Measurements from ENCODE around the gene ACSL6.
"Not testable (repeated sequence)": the region's sequence is repeated elsewhere in the genome, so short reads cannot be mapped to it uniquely, and the experiment has no call there.

ACSL6 gene

GRCh38 chr5:131939690-131940345 lies 71.6 kb downstream of the ACSL6 start:
- no peaks in the 10 kb centered on the region for H3K36me3 ChIP-seq (ENCODE audit: control insufficient read depth, low read depth, low read length)
- no peaks in the 10 kb centered on the region for H3K9me3 ChIP-seq (ENCODE audit: control insufficient read depth, low read depth, low read length)
- H3K27me3 ChIP-seq (ENCODE audit: control insufficient read depth, insufficient read depth, low read length), result no peaks in the 10 kb centered on the region
- no peak overlapping the region for H3K27ac ChIP-seq (ENCODE audit: low read length)
- H3K4me1 ChIP-seq (ENCODE audit: control insufficient read depth, low read depth, low read length), result no peaks in the 10 kb centered on the region
- no peak overlapping the region for H3K9ac ChIP-seq (ENCODE audit: low read length)
- H3K4me3 ChIP-seq (ENCODE audit: low read length), result no peak overlapping the region

GRCh38 chr5:131932235-131932634 lies 79.2 kb downstream of the ACSL6 start:
- Histone ChIP-seq H3K36me3 (ENCODE audit: control insufficient read depth, low read depth, low read length) (no peaks in the 10 kb centered on the region), H3K27me3 (ENCODE audit: control insufficient read depth, insufficient read depth, low read length) (no peaks in the 10 kb centered on the region), H3K4me3 (ENCODE audit: low read length) (peak overlapping the region; percentile 21), H3K9ac (ENCODE audit: low read length) (no peak overlapping the region), H3K27ac (ENCODE audit: low read length) (no peak overlapping the region), H3K4me1 (ENCODE audit: control insufficient read depth, low read depth, low read length) (peaks cover 10% of the 10 kb centered on the region), H3K9me3 (ENCODE audit: control insufficient read depth, low read depth, low read length) (peaks cover 2% of the 10 kb centered on the region)

GRCh38 chr5:131928957-131929356 lies 82.5 kb downstream of the ACSL6 start:
- Histone ChIP-seq H3K27me3 (ENCODE audit: control insufficient read depth, insufficient read depth, low read length) (no peaks in the 10 kb centered on the region), H3K4me3 (ENCODE audit: low read length) (no peak overlapping the region), H3K9me3 (ENCODE audit: control insufficient read depth, low read depth, low read length) (peaks cover 10% of the 10 kb centered on the region), H3K9ac (ENCODE audit: low read length) (no peak overlapping the region), H3K4me1 (ENCODE audit: control insufficient read depth, low read depth, low read length) (peaks cover 10% of the 10 kb centered on the region), H3K36me3 (ENCODE audit: control insufficient read depth, low read depth, low read length) (no peaks in the 10 kb centered on the region), H3K27ac (ENCODE audit: low read length) (no peak overlapping the region)

GRCh38 chr5:131926168-131926567 lies 85.3 kb downstream of the ACSL6 start:
- H3K9ac ChIP-seq (ENCODE audit: low read length), result no peak overlapping the region
- no peak overlapping the region for H3K4me3 ChIP-seq (ENCODE audit: low read length)
- no peaks in the 10 kb centered on the region for H3K36me3 ChIP-seq (ENCODE audit: control insufficient read depth, low read depth, low read length)
- H3K27me3 ChIP-seq (ENCODE audit: control insufficient read depth, insufficient read depth, low read length), result no peaks in the 10 kb centered on the region
- no peaks in the 10 kb centered on the region for H3K4me1 ChIP-seq (ENCODE audit: control insufficient read depth, low read depth, low read length)
- H3K27ac ChIP-seq (ENCODE audit: low read length), result no peak overlapping the region
- peaks cover 13% of the 10 kb centered on the region for H3K9me3 ChIP-seq (ENCODE audit: control insufficient read depth, low read depth, low read length)

- Histone ChIP-seq H3K36me3 (ENCODE audit: control insufficient read depth, low read depth, low read length) (no peaks in the 10 kb centered on the region), H3K9me3 (ENCODE audit: control insufficient read depth, low read depth, low read length) (no peaks in the 10 kb centered on the region), H3K9ac (ENCODE audit: low read length) (no peak overlapping the region), H3K4me1 (ENCODE audit: control insufficient read depth, low read depth, low read length) (no peaks in the 10 kb centered on the region), H3K27ac (ENCODE audit: low read length) (no peak overlapping the region), H3K4me3 (ENCODE audit: low read length) (no peak overlapping the region), H3K27me3 (ENCODE audit: control insufficient read depth, insufficient read depth, low read length) (no peaks in the 10 kb centered on the region)
Measured at GRCh38 chr5:131916481-131916880, 95.0 kb downstream of the ACSL6 start.

- Histone ChIP-seq H3K27me3 (ENCODE audit: control insufficient read depth, insufficient read depth, low read length) (no peaks in the 10 kb centered on the region), H3K27ac (ENCODE audit: low read length) (no peak overlapping the region), H3K9me3 (ENCODE audit: control insufficient read depth, low read depth, low read length) (no peaks in the 10 kb centered on the region), H3K4me1 (ENCODE audit: control insufficient read depth, low read depth, low read length) (no peaks in the 10 kb centered on the region), H3K9ac (ENCODE audit: low read length) (no peak overlapping the region), H3K36me3 (ENCODE audit: control insufficient read depth, low read depth, low read length) (no peaks in the 10 kb centered on the region), H3K4me3 (ENCODE audit: low read length) (no peak overlapping the region)
Measured at GRCh38 chr5:131914472-131914871, 97.0 kb downstream of the ACSL6 start.

GRCh38 chr5:131913603-131914002 lies 97.9 kb downstream of the ACSL6 start:
- Histone ChIP-seq H3K27ac (ENCODE audit: low read length) (no peak overlapping the region), H3K4me1 (ENCODE audit: control insufficient read depth, low read depth, low read length) (no peaks in the 10 kb centered on the region), H3K36me3 (ENCODE audit: control insufficient read depth, low read depth, low read length) (no peaks in the 10 kb centered on the region), H3K27me3 (ENCODE audit: control insufficient read depth, insufficient read depth, low read length) (no peaks in the 10 kb centered on the region), H3K4me3 (ENCODE audit: low read length) (no peak overlapping the region), H3K9me3 (ENCODE audit: control insufficient read depth, low read depth, low read length) (no peaks in the 10 kb centered on the region), H3K9ac (ENCODE audit: low read length) (no peak overlapping the region)

GRCh38 chr5:131906668-131907067 lies 104.8 kb downstream of the ACSL6 start:
- H3K9ac ChIP-seq (ENCODE audit: low read length), result no peak overlapping the region
- no peaks in the 10 kb centered on the region for H3K4me1 ChIP-seq (ENCODE audit: control insufficient read depth, low read depth, low read length)
- no peak overlapping the region for H3K4me3 ChIP-seq (ENCODE audit: low read length)
- no peak overlapping the region for H3K27ac ChIP-seq (ENCODE audit: low read length)
- peaks cover 8% of the 10 kb centered on the region for H3K9me3 ChIP-seq (ENCODE audit: control insufficient read depth, low read depth, low read length)
- H3K27me3 ChIP-seq (ENCODE audit: control insufficient read depth, insufficient read depth, low read length), result no peaks in the 10 kb centered on the region
- no peaks in the 10 kb centered on the region for H3K36me3 ChIP-seq (ENCODE audit: control insufficient read depth, low read depth, low read length)

- H3K4me3 ChIP-seq (ENCODE audit: low read length); H3K27ac ChIP-seq (ENCODE audit: low read length); H3K4me1 ChIP-seq (ENCODE audit: control insufficient read depth, low read depth, low read length); H3K9ac ChIP-seq (ENCODE audit: low read length); H3K9me3 ChIP-seq (ENCODE audit: control insufficient read depth, low read depth, low read length); H3K27me3 ChIP-seq (ENCODE audit: control insufficient read depth, insufficient read depth, low read length); H3K36me3 ChIP-seq (ENCODE audit: control insufficient read depth, low read depth, low read length): not testable (repeated sequence)
Measured at GRCh38 chr5:131902266-131902665, 109.2 kb downstream of the ACSL6 start.
